ENCODE measurements around the gene LUZP1.

DNA sequence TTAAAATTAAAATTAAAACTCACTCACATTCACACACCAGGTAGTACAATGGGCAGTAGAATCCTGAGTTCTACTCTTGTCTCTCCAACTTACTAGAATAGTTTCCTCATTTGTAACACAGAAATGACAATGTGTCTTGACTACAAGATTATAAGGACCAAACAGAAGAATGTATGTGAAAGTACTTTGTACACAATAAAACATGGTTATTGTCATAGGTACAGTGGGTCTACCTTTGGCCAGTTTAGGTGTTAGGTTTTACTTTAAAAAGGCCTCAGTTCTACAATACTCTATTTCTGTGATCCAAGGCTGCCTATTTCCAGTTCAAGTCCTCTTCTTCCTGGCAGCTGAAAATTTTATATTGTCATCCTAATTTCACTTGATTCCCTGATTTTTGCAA lies 50.2 kb downstream of the LUZP1 start:
- TF ChIP-seq, protein P1, sequence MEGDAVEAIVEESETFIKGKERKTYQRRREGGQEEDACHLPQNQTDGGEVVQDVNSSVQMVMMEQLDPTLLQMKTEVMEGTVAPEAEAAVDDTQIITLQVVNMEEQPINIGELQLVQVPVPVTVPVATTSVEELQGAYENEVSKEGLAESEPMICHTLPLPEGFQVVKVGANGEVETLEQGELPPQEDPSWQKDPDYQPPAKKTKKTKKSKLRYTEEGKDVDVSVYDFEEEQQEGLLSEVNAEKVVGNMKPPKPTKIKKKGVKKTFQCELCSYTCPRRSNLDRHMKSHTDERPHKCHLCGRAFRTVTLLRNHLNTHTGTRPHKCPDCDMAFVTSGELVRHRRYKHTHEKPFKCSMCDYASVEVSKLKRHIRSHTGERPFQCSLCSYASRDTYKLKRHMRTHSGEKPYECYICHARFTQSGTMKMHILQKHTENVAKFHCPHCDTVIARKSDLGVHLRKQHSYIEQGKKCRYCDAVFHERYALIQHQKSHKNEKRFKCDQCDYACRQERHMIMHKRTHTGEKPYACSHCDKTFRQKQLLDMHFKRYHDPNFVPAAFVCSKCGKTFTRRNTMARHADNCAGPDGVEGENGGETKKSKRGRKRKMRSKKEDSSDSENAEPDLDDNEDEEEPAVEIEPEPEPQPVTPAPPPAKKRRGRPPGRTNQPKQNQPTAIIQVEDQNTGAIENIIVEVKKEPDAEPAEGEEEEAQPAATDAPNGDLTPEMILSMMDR (conservative IDR thresholded peaks at IDR 0.05; ENCODE audit: low read depth in 2 of 2): no peak
- TF ChIP-seq POLR2AphosphoS5 (IDR thresholded peaks at IDR 0.05; ENCODE audit: low read depth) (no peak), EZH2 (IDR thresholded peaks at IDR 0.05; ENCODE audit: low read depth, unreplicated experiment) (no peak), JUNB (IDR thresholded peaks at IDR 0.05; ENCODE audit: unreplicated experiment) (no peak), EZH2phosphoT487 (IDR thresholded peaks at IDR 0.05; ENCODE audit: unreplicated experiment) (no peak)

All from GM23338 (cell line).